ENCODE measurements around the gene IMMP2L. TPM values are rescaled to one million over a fixed set of nuclear protein-coding genes. Genes with fewer than 3 reads are reported as not detected.

IMMP2L gene
- total and polyA plus RNA-seq, 4 donors: 9.2 to 34.7 (median 11.1) TPM

DNA sequence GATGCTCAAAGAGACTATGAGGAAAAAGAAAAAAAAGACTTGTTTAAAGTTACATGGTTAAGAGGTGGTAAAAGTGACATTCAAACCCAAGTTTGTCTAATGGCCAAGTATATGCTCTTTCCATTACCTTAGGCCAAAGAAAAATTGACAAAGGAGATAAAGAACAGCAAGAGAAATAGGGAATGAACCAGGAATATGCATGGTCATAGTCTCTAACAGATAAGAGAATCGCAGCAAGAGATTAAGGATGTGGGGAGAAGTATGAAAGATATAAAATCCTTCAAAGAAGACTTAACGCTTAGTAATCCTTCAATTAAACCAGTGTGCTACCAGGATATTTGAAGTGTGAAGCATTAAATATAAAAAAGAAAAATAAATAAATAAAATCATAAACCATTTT, 494.6 kb downstream of the IMMP2L start:
- H3K4me3 ChIP-seq: no peak overlapping the region
- H3K27ac ChIP-seq (ENCODE audit: low read depth in 1 of 2, low read length in 1 of 2): no peak overlapping the region
- no peaks in the 10 kb centered on the region for H3K36me3 ChIP-seq (ENCODE audit: control insufficient read depth in 4 of 4, insufficient read depth in 4 of 4, low read length in 4 of 4)
- H3K27me3 ChIP-seq (ENCODE audit: control insufficient read depth in 3 of 3, insufficient read depth in 3 of 3, low read length in 2 of 3): no peaks in the 10 kb centered on the region
- H3K9me3 ChIP-seq (ENCODE audit: control insufficient read depth in 4 of 4, insufficient read depth in 3 of 4, low read length in 3 of 4): peaks cover 0 to 4% (median 1%) of the 10 kb centered on the region in 4 donors
- 90 to 93% methylated on average over 2 of the region's 2 CpGs for WGBS, 2 donors
- H3K9ac ChIP-seq (ENCODE audit: insufficient read depth in 1 of 2, low read length in 2 of 2): no peak overlapping the region
- DNase-seq: no peak
- peaks cover 0 to 6% (median 0%) of the 10 kb centered on the region in 5 donors for H3K4me1 ChIP-seq (ENCODE audit: control insufficient read depth in 5 of 5, insufficient read depth in 5 of 5, low read length in 5 of 5)
- no peak for ATAC-seq (ENCODE audit: insufficient read depth, low FRiP score)
- TF ChIP-seq CTCF (IDR thresholded peaks at IDR 0.05; ENCODE audit: control extremely low read depth, extremely low read depth): no peak

DNA sequence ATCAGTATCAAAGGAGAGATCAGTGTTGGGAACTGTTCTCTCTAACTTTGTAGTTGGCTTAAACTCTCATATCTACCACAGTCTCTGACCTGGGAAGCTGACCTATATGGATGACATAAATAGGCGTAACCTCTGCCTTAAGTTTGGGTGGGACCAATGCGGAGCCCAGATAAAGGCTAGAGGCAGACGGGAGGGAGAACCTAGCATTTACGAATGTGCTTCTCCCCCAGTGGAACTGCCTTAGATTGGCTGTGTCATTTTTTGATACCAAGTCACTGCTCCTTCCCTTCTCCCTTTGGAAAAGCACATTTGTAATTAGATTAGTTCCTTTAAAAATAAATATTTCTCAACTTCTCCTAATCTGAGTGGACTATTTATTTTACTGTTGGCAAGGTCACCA, 495.0 kb downstream of the IMMP2L start:
- Histone ChIP-seq H3K9ac (ENCODE audit: insufficient read depth in 1 of 2, low read length in 2 of 2) (no peak overlapping the region), H3K4me1 (ENCODE audit: control insufficient read depth in 5 of 5, insufficient read depth in 5 of 5, low read length in 5 of 5) (peaks cover 0 to 6% (median 0%) of the 10 kb centered on the region in 5 donors), H3K4me3 (no peak overlapping the region), H3K36me3 (ENCODE audit: control insufficient read depth in 4 of 4, insufficient read depth in 4 of 4, low read length in 4 of 4) (no peaks in the 10 kb centered on the region), H3K9me3 (ENCODE audit: control insufficient read depth in 4 of 4, insufficient read depth in 3 of 4, low read length in 3 of 4) (peaks cover 0 to 7% (median 2%) of the 10 kb centered on the region in 4 donors), H3K27ac (ENCODE audit: low read depth in 1 of 2, low read length in 1 of 2) (no peak overlapping the region), H3K27me3 (ENCODE audit: control insufficient read depth in 3 of 3, insufficient read depth in 3 of 3, low read length in 2 of 3) (no peaks in the 10 kb centered on the region)
- 96 to 98% methylated on average over 4 of the region's 4 CpGs for WGBS, 2 donors
- ATAC-seq (ENCODE audit: insufficient read depth, low FRiP score) (no peak), DNase-seq (no peak)
- TF ChIP-seq CTCF (IDR thresholded peaks at IDR 0.05; ENCODE audit: control extremely low read depth, extremely low read depth): no peak

- H3K27me3 ChIP-seq (ENCODE audit: control insufficient read depth in 3 of 3, insufficient read depth in 3 of 3, low read length in 2 of 3): no peaks in the 10 kb centered on the region
- no peak overlapping the region for H3K4me3 ChIP-seq
- peaks cover 0 to 3% (median 0%) of the 10 kb centered on the region in 5 donors for H3K4me1 ChIP-seq (ENCODE audit: control insufficient read depth in 5 of 5, insufficient read depth in 5 of 5, low read length in 5 of 5)
- no peak overlapping the region for H3K27ac ChIP-seq (ENCODE audit: low read depth in 1 of 2, low read length in 1 of 2)
- no peak for DNase-seq
- no peak for ATAC-seq (ENCODE audit: insufficient read depth, low FRiP score)
- H3K36me3 ChIP-seq (ENCODE audit: control insufficient read depth in 4 of 4, insufficient read depth in 4 of 4, low read length in 4 of 4): no peaks in the 10 kb centered on the region
- H3K9me3 ChIP-seq (ENCODE audit: control insufficient read depth in 4 of 4, insufficient read depth in 3 of 4, low read length in 3 of 4): peaks cover 0 to 7% (median 2%) of the 10 kb centered on the region in 4 donors
- WGBS, 2 donors: 88 to 97% methylated on average over 1 of the region's 1 CpG
- TF ChIP-seq CTCF (IDR thresholded peaks at IDR 0.05; ENCODE audit: control extremely low read depth, extremely low read depth): no peak
- no peak overlapping the region for H3K9ac ChIP-seq (ENCODE audit: insufficient read depth in 1 of 2, low read length in 2 of 2)
Observed at GRCh38 chr7:111063166-111063565, 499.1 kb downstream of the IMMP2L start.

GRCh38 chr7:111059833-111060232, 502.5 kb downstream of the IMMP2L start:
- Histone ChIP-seq H3K36me3 (ENCODE audit: control insufficient read depth in 4 of 4, insufficient read depth in 4 of 4, low read length in 4 of 4) (no peaks in the 10 kb centered on the region), H3K27me3 (ENCODE audit: control insufficient read depth in 3 of 3, insufficient read depth in 3 of 3, low read length in 2 of 3) (no peaks in the 10 kb centered on the region), H3K9me3 (ENCODE audit: control insufficient read depth in 4 of 4, insufficient read depth in 3 of 4, low read length in 3 of 4) (peaks cover 0 to 7% (median 2%) of the 10 kb centered on the region in 4 donors), H3K4me1 (ENCODE audit: control insufficient read depth in 5 of 5, insufficient read depth in 5 of 5, low read length in 5 of 5) (no peaks in the 10 kb centered on the region), H3K4me3 (no peak overlapping the region), H3K27ac (ENCODE audit: low read depth in 1 of 2, low read length in 1 of 2) (no peak overlapping the region), H3K9ac (ENCODE audit: insufficient read depth in 1 of 2, low read length in 2 of 2) (no peak overlapping the region)
- ATAC-seq (ENCODE audit: insufficient read depth, low FRiP score) (no peak), DNase-seq (peak in 2 of 3 donors; percentile 53 to 73)
- no peak for TF ChIP-seq CTCF (IDR thresholded peaks at IDR 0.05; ENCODE audit: control extremely low read depth, extremely low read depth)

Measured in lung (tissue), 12 donors.